ENCODE data around the gene GAS2L2. TPM values are rescaled to one million over a fixed set of nuclear protein-coding genes. Genes with fewer than 3 reads are reported as not detected.

Gene GAS2L2
- total RNA-seq, 1 donor from 2014 or later = 0.27 TPM

- DNase-seq = no peak
- H3K9me3 Mint-ChIP-seq (ENCODE audit: unreplicated experiment) = peaks cover 4% of the 10 kb centered on the region
- H3K36me3 Mint-ChIP-seq (ENCODE audit: unreplicated experiment) = no peaks in the 10 kb centered on the region
- H3K4me3 Mint-ChIP-seq (ENCODE audit: unreplicated experiment) = no peak overlapping the region
- TF ChIP-seq CTCF (IDR thresholded peaks at IDR 0.05; ENCODE audit: partially characterized antibody, unreplicated experiment) = no peak
- peaks cover 5% of the 10 kb centered on the region for H3K4me1 Mint-ChIP-seq (ENCODE audit: low read depth, unreplicated experiment)
- H3K27me3 Mint-ChIP-seq (ENCODE audit: unreplicated experiment) = peaks cover 1% of the 10 kb centered on the region
- no peak overlapping the region for H3K27ac Mint-ChIP-seq (ENCODE audit: unreplicated experiment)
Measured at GRCh38 chr17:35733366-35733765, 19.7 kb downstream of the GAS2L2 start.

- DNase-seq = no peak
- Mint-ChIP-seq H3K27ac (ENCODE audit: unreplicated experiment) (no peak overlapping the region), H3K36me3 (ENCODE audit: unreplicated experiment) (no peaks in the 10 kb centered on the region), H3K9me3 (ENCODE audit: unreplicated experiment) (peaks cover 4% of the 10 kb centered on the region), H3K27me3 (ENCODE audit: unreplicated experiment) (peaks cover 1% of the 10 kb centered on the region), H3K4me1 (ENCODE audit: low read depth, unreplicated experiment) (peaks cover 5% of the 10 kb centered on the region), H3K4me3 (ENCODE audit: unreplicated experiment) (peak overlapping the region; percentile 80)
- no peak for TF ChIP-seq CTCF (IDR thresholded peaks at IDR 0.05; ENCODE audit: partially characterized antibody, unreplicated experiment)
Measured at GRCh38 chr17:35732806-35733136, 20.3 kb downstream of the GAS2L2 start.

- peaks cover 5% of the 10 kb centered on the region for H3K4me1 Mint-ChIP-seq (ENCODE audit: low read depth, unreplicated experiment)
- no peak overlapping the region for H3K27ac Mint-ChIP-seq (ENCODE audit: unreplicated experiment)
- no peak for DNase-seq
- peaks cover 6% of the 10 kb centered on the region for H3K9me3 Mint-ChIP-seq (ENCODE audit: unreplicated experiment)
- TF ChIP-seq CTCF (IDR thresholded peaks at IDR 0.05; ENCODE audit: partially characterized antibody, unreplicated experiment) = no peak
- H3K4me3 Mint-ChIP-seq (ENCODE audit: unreplicated experiment) = peak overlapping the region; percentile 80
- peaks cover 1% of the 10 kb centered on the region for H3K27me3 Mint-ChIP-seq (ENCODE audit: unreplicated experiment)
- no peaks in the 10 kb centered on the region for H3K36me3 Mint-ChIP-seq (ENCODE audit: unreplicated experiment)
Measured at GRCh38 chr17:35731917-35732805, 20.9 kb downstream of the GAS2L2 start.

GRCh38 chr17:35731239-35731916 lies 21.7 kb downstream of the GAS2L2 start, which contains the start of gene RASL10B:
Gene RASL10B (plus strand): TSS chr17:35731639. CDS start chr17:35735185, 3,546 bp downstream.
- Mint-ChIP-seq H3K27ac (ENCODE audit: unreplicated experiment) (no peak within 1 kb of the TSS), H3K36me3 (ENCODE audit: unreplicated experiment) (no peaks in the 10 kb centered on the region), H3K4me3 (ENCODE audit: unreplicated experiment) (peak within 1 kb of the TSS; percentile 80), H3K4me1 (ENCODE audit: low read depth, unreplicated experiment) (peaks cover 5% of the 10 kb centered on the region), H3K27me3 (ENCODE audit: unreplicated experiment) (peaks cover 1% of the 10 kb centered on the region), H3K9me3 (ENCODE audit: unreplicated experiment) (peaks cover 6% of the 10 kb centered on the region)
- DNase-seq = peak; percentile 86
- TF ChIP-seq CTCF (IDR thresholded peaks at IDR 0.05; ENCODE audit: partially characterized antibody, unreplicated experiment) = no peak

Measured in glutamatergic neuron (in vitro differentiated cells).